ENCODE measurements around the gene DNAJC22.
A peak's percentile ranks its signal among the peaks of the same experiment; 100 is the strongest.

DNAJC22 gene

GRCh38 chr12:49364989-49365388 lies 18.3 kb downstream of the DNAJC22 start:
- Histone ChIP-seq H3K27ac (ENCODE audit: low read length) (no peak overlapping the region), H3K4me3 (ENCODE audit: low read depth in 1 of 2, low read length in 2 of 2) (no peak overlapping the region), H3K4me1 (ENCODE audit: insufficient read depth, low read length) (peaks cover 35% of the 10 kb centered on the region), H2AFZ (ENCODE audit: low read depth, low read length) (no peak overlapping the region), H3K4me2 (ENCODE audit: insufficient read depth, low read length) (no peak overlapping the region), H3K9ac (ENCODE audit: low read depth, low read length) (no peak overlapping the region), H3K9me3 (ENCODE audit: insufficient read depth, low read length, severe bottlenecking) (no peaks in the 10 kb centered on the region), H3K79me2 (ENCODE audit: insufficient read depth, low read length) (peaks cover 37% of the 10 kb centered on the region), H3K27me3 (ENCODE audit: insufficient read depth, low read length, poor library complexity) (no peaks in the 10 kb centered on the region), H3K36me3 (ENCODE audit: insufficient read depth, low read length) (no peaks in the 10 kb centered on the region; the same call in 1 of the 2 replicates), H4K20me1 (ENCODE audit: insufficient read depth, low read length) (no peaks in the 10 kb centered on the region)
- ATAC-seq (ENCODE audit: insufficient read depth, low read depth), result no peak
- TF ChIP-seq CTCF (IDR thresholded peaks at IDR 0.05; ENCODE audit: borderline replicate concordance, extremely low read depth, low read length, poor library complexity, severe bottlenecking) (no peak), EZH2 (IDR thresholded peaks at IDR 0.05; ENCODE audit: borderline replicate concordance, low read depth, low read length, severe bottlenecking) (no peak)
- no peak for DNase-seq

- Histone ChIP-seq H3K4me3 (ENCODE audit: low read depth in 1 of 2, low read length in 2 of 2) (peak overlapping the region in 1 of 2 experiments; percentile 73; a peak in 2 of 4 replicates), H2AFZ (ENCODE audit: low read depth, low read length) (no peak overlapping the region), H3K36me3 (ENCODE audit: insufficient read depth, low read length) (no peaks in the 10 kb centered on the region; the same call in 1 of the 2 replicates), H4K20me1 (ENCODE audit: insufficient read depth, low read length) (no peaks in the 10 kb centered on the region; the same call in 1 of the 2 replicates), H3K27me3 (ENCODE audit: insufficient read depth, low read length, poor library complexity) (no peaks in the 10 kb centered on the region), H3K9me3 (ENCODE audit: insufficient read depth, low read length, severe bottlenecking) (no peaks in the 10 kb centered on the region), H3K4me1 (ENCODE audit: insufficient read depth, low read length) (peaks cover 35% of the 10 kb centered on the region), H3K79me2 (ENCODE audit: insufficient read depth, low read length) (peaks cover 43% of the 10 kb centered on the region), H3K4me2 (ENCODE audit: insufficient read depth, low read length) (peak overlapping the region; percentile 86), H3K9ac (ENCODE audit: low read depth, low read length) (peak overlapping the region; percentile 96), H3K27ac (ENCODE audit: low read length) (0 out of 2 replicates have a peak overlapping the region, but pooled peaks have one; percentile 53)
- TF ChIP-seq EZH2 (IDR thresholded peaks at IDR 0.05; ENCODE audit: borderline replicate concordance, low read depth, low read length, severe bottlenecking) (no peak), CTCF (IDR thresholded peaks at IDR 0.05; ENCODE audit: borderline replicate concordance, extremely low read depth, low read length, poor library complexity, severe bottlenecking) (no peak)
- ATAC-seq (ENCODE audit: insufficient read depth, low read depth) (no peak), DNase-seq (no peak)
Measured at GRCh38 chr12:49365542-49365941, 18.9 kb downstream of the DNAJC22 start.

DNA sequence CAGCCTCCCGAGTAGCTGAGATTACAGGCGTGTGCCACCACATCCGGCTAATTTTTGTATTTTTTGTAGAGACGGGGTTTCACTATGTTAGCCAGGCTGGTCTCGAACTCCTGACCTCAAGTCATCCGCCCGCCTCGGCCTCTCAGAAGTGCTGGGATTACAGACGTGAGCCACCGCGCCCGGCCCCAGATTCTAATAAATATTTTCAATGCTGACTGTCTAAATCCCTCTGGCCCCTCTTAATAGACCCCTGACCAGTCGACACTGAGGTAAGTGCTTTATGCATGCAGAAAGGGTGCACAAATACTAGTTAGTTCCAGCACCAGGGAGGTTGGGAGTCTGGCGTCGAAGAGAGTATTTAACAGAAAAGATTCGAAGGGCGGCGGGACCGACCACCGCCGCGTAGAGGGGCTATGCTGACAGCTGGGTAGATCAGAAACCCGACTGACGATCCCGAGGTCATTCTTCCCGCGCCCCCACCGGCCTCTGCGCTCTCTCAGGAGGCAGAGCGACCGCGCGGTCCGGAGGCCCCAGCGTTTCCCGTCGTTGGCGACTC lies 19.5 kb downstream of the DNAJC22 start:
- H3K4me1 ChIP-seq (ENCODE audit: insufficient read depth, low read length), result peaks cover 35% of the 10 kb centered on the region
- H4K20me1 ChIP-seq (ENCODE audit: insufficient read depth, low read length), result no peaks in the 10 kb centered on the region; the same call in 1 of the 2 replicates
- no peak for TF ChIP-seq CTCF (IDR thresholded peaks at IDR 0.05; ENCODE audit: borderline replicate concordance, extremely low read depth, low read length, poor library complexity, severe bottlenecking)
- no peak for TF ChIP-seq EZH2 (IDR thresholded peaks at IDR 0.05; ENCODE audit: borderline replicate concordance, low read depth, low read length, severe bottlenecking)
- peak overlapping the region; percentile 37 to 73; a peak in 3 of 4 replicates for H3K4me3 ChIP-seq (ENCODE audit: low read depth in 1 of 2, low read length in 2 of 2)
- H3K27me3 ChIP-seq (ENCODE audit: insufficient read depth, low read length, poor library complexity), result no peaks in the 10 kb centered on the region
- peaks cover 49% of the 10 kb centered on the region for H3K79me2 ChIP-seq (ENCODE audit: insufficient read depth, low read length)
- ATAC-seq (ENCODE audit: insufficient read depth, low read depth), result peak; percentile 22
- no peak for DNase-seq
- no peaks in the 10 kb centered on the region for H3K9me3 ChIP-seq (ENCODE audit: insufficient read depth, low read length, severe bottlenecking)
- peak overlapping the region; percentile 86 for H3K4me2 ChIP-seq (ENCODE audit: insufficient read depth, low read length)
- H3K9ac ChIP-seq (ENCODE audit: low read depth, low read length), result peak overlapping the region; percentile 96
- H3K36me3 ChIP-seq (ENCODE audit: insufficient read depth, low read length), result no peaks in the 10 kb centered on the region; the same call in none of the 2 replicates
- peak overlapping the region; percentile 96 for H3K27ac ChIP-seq (ENCODE audit: low read length)
- peak overlapping the region; percentile 88 for H2AFZ ChIP-seq (ENCODE audit: low read depth, low read length)
